ENCODE results near the gene EPS8.

GRCh38 chr12:15583804-15584203 is 205.4 kb downstream of the EPS8 start:
- TF ChIP-seq CTCF (IDR thresholded peaks at IDR 0.05) (no peak), POLR2A (IDR thresholded peaks at IDR 0.05) (no peak), POLR2AphosphoS5 (IDR thresholded peaks at IDR 0.05; ENCODE audit: insufficient read depth in 1 of 2, low read depth in 1 of 2) (no peak)

Data from vagina (tissue), 2 donors.